Activated T-helper 17 cell treated with anti-CD3 and anti-CD28 coated beads, Interleukin-2, amount 50 U/mL, for 72 hours (primary cell): ENCODE data around the gene ACOT9. TPM values are rescaled to one million over a fixed set of nuclear protein-coding genes. Genes with fewer than 3 reads are reported as not detected.

Experiments
- ATAC-seq: fragments of 150-1000 bp; cut with Tn5 transposase; replicated peaks from 2 replicates; pipeline ENCODE4 v1.10.0; 2021; ENCODE audit warnings: mild to moderate bottlenecking, moderate library complexity
- H3K27ac Mint-ChIP-seq: one replicate; pipeline ENCODE4 v1.8.0; 2022; ENCODE audit warnings: mixed read lengths
- H3K27me3 Mint-ChIP-seq: one replicate; pipeline ENCODE4 v1.8.0; 2022; ENCODE audit warnings: mixed read lengths
- H3K36me3 Mint-ChIP-seq: one replicate; pipeline ENCODE4 v1.8.0; 2022; ENCODE audit warnings: low read depth, mild to moderate bottlenecking, mixed read lengths
- H3K4me1 Mint-ChIP-seq: one replicate; pipeline ENCODE4 v1.8.0; 2022; ENCODE audit warnings: mixed read lengths
- H3K4me3 Mint-ChIP-seq: one replicate; pipeline ENCODE4 v1.8.0; 2022; ENCODE audit warnings: mild to moderate bottlenecking, mixed read lengths
- H3K9me3 Mint-ChIP-seq: one replicate; pipeline ENCODE4 v1.8.0; 2022; ENCODE audit warnings: mixed read lengths
- total RNA-seq, 2 donors: library from RNA; stranded (reverse); gene quantifications; one replicate each; pipeline ENCODE4 v1.2.3, GENCODE V29; 2022

ACOT9 gene
- total RNA-seq, 2 donors from 2014 or later, result 34.5 to 40.1 TPM

- Mint-ChIP-seq H3K36me3 (no peaks in the 10 kb centered on the region), H3K27me3 (no peaks in the 10 kb centered on the region), H3K9me3 (no peaks in the 10 kb centered on the region), H3K4me3 (no peak overlapping the region), H3K4me1 (peaks cover 6% of the 10 kb centered on the region), H3K27ac (no peak overlapping the region)
- no peak for ATAC-seq
Observed at GRCh38 chrX:23656684-23657083, 86.4 kb downstream of the ACOT9 start.

DNA sequence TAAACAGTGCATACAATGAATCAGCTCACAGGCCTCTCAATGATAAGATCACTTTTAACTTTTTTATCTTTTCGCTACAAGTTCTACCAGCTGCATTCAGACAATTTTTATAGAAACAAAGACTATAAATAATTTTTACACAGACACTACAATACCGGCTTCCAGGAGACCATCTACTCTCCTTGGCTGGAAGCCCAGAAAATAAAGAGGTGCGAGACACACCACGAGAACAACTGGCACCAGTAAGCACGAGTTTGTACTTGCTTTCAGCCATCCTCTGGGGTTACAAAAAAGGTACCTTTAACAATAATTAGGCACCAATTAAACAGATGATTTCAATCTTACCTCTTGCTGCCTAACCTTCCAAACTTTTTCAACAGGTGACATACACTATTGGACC is 87.0 kb downstream of the ACOT9 start:
- H3K4me3 Mint-ChIP-seq, result no peak overlapping the region
- peaks cover under 1% of the 10 kb centered on the region for H3K4me1 Mint-ChIP-seq
- no peaks in the 10 kb centered on the region for H3K36me3 Mint-ChIP-seq
- H3K9me3 Mint-ChIP-seq, result no peaks in the 10 kb centered on the region
- no peaks in the 10 kb centered on the region for H3K27me3 Mint-ChIP-seq
- ATAC-seq, result no peak
- H3K27ac Mint-ChIP-seq, result no peak overlapping the region

Other genes starting within 250 kb of the ACOT9 start
- gene PRDX4, start 75.8 kb downstream of the ACOT9 start, total RNA-seq, result 10 to 100 TPM; 48.4 to 81.1 TPM
- 100 to 1,000 TPM in 1 of 2 donors, 10 to 100 TPM in 1; 94.7 to 189 TPM for gene SAT1, start 39.9 kb upstream of the ACOT9 start, total RNA-seq
- 10 to 100 TPM; 15.3 to 25.4 TPM for gene APOO, start 164.7 kb upstream of the ACOT9 start, total RNA-seq
- under 1 TPM in 1 of 2 donors, not detected in 1; 0.58 TPM for gene CXorf58, start 164.7 kb upstream of the ACOT9 start, total RNA-seq